IMR-90 (cell line): ENCODE measurements around the gene LRFN2. TPM values are rescaled to one million over a fixed set of nuclear protein-coding genes. Genes with fewer than 3 reads are reported as not detected.

ENCODE experiments used
- ATAC-seq: fragments of 200-7000 bp; cut with Tn5 transposase; 2 replicates; pipeline ENCODE4 v1.9.1; 2020; ENCODE audit warnings: low read depth, mild to moderate bottlenecking, moderate library complexity
- BruUV-seq: library from RNA; stranded (reverse); fragments of 400-500 nt; replicated peaks from 2 replicates; lab custom pipeline; 2021; lab: Mats Ljungman, UMichigan
- CTCF ChIA-PET: fragments of 300-600 bp; formaldehyde crosslinking; extraction: SDS; loops from one replicate; lab custom pipeline; 2021; ENCODE audit warnings: antibody characterized with exemption; lab: Yijun Ruan, JAX
- POLR2A ChIA-PET: fragments of 300-600 bp; sonication (Branson Sonifier 250); formaldehyde crosslinking; loops from one replicate; lab custom pipeline; 2022; ENCODE audit warnings: antibody characterized with exemption; ENCODE audit not compliant: unreplicated experiment; lab: Charles Lee
- DNase-seq: peaks from one replicate; pipeline ENCODE4 v3.0.0; 2013
- H2AFZ ChIP-seq: replicated peaks from 2 replicates; pipeline ENCODE3; 2013; ENCODE audit warnings: low read length, mild to moderate bottlenecking; ENCODE audit not compliant: poor library complexity
- H2AK5ac ChIP-seq: 2 replicates; pipeline ENCODE4 v1.6.1; 2013; ENCODE audit warnings: low read depth, low read length, inconsistent platforms
- H2AK9ac ChIP-seq: replicated peaks from 2 replicates; pipeline ENCODE3; 2013; ENCODE audit warnings: mild to moderate bottlenecking, low read depth, low read length, moderate library complexity; ENCODE audit not compliant: poor library complexity
- H2BK120ac ChIP-seq: 2 replicates; pipeline ENCODE4 v1.6.1; 2013; ENCODE audit warnings: low read depth, low read length, inconsistent platforms
- H2BK15ac ChIP-seq: 3 replicates; pipeline ENCODE4 v1.6.1; 2013; ENCODE audit warnings: low read depth, low read length, inconsistent platforms
- H2BK20ac ChIP-seq: 2 replicates; pipeline ENCODE4 v1.6.1; 2013; ENCODE audit warnings: low read depth, mild to moderate bottlenecking, inconsistent platforms, low read length, moderate library complexity
- H2BK5ac ChIP-seq: 2 replicates; pipeline ENCODE4 v1.6.1; 2013; ENCODE audit warnings: mild to moderate bottlenecking, low read depth, low read length, inconsistent platforms; ENCODE audit not compliant: poor library complexity, severe bottlenecking
- H3K14ac ChIP-seq: replicated peaks from 2 replicates; pipeline ENCODE4 v1.6.1; 2013; ENCODE audit warnings: low read depth, low read length, inconsistent platforms
- H3K18ac ChIP-seq: 2 replicates; pipeline ENCODE4 v1.6.1; 2013; ENCODE audit warnings: low read depth, low read length, control low read depth
- H3K23ac ChIP-seq: 2 replicates; pipeline ENCODE4 v1.6.1; 2013; ENCODE audit warnings: low read depth, low read length, inconsistent platforms
- H3K27ac ChIP-seq: 2 replicates; pipeline ENCODE4 v1.5.1; 2013; ENCODE audit warnings: mild to moderate bottlenecking, control low read depth, low read length; ENCODE audit not compliant: insufficient read depth
- H3K27me3 ChIP-seq: 2 replicates; pipeline ENCODE4 v1.6.1; 2013; ENCODE audit warnings: low read length; ENCODE audit not compliant: control insufficient read depth, insufficient read depth
- H3K36me3 ChIP-seq: 2 replicates; pipeline ENCODE4 v1.6.1; 2013; ENCODE audit warnings: low read length, mixed read lengths; ENCODE audit not compliant: control insufficient read depth, insufficient read depth
- H3K4ac ChIP-seq: 2 replicates; pipeline ENCODE4 v1.6.1; 2013; ENCODE audit warnings: low read depth, low read length, inconsistent platforms
- H3K4me1 ChIP-seq: 2 replicates; pipeline ENCODE4 v1.6.1; 2013; ENCODE audit warnings: low read length, mixed read lengths; ENCODE audit not compliant: control insufficient read depth, insufficient read depth
- H3K4me2 ChIP-seq: 2 replicates; pipeline ENCODE4 v1.6.1; 2013; ENCODE audit warnings: low read depth, mild to moderate bottlenecking, control low read depth, low read length, moderate library complexity
- H3K4me3 ChIP-seq: 2 replicates; pipeline ENCODE4 v1.5.1; 2013; ENCODE audit warnings: low read depth, mild to moderate bottlenecking, control low read depth, low read length, moderate library complexity; ENCODE audit not compliant: insufficient read depth
- H3K56ac ChIP-seq: 2 replicates; pipeline ENCODE4 v1.6.1; 2013; ENCODE audit warnings: low read length, inconsistent platforms; ENCODE audit not compliant: insufficient read depth; ENCODE audit errors: extremely low read depth
- H3K79me1 ChIP-seq, 2 experiments: 2 replicates each; pipeline ENCODE4 v1.6.1; 2013; ENCODE audit warnings: low read length in 2 of 2, inconsistent platforms in 1 of 2, low read depth in 1 of 2
- H3K9ac ChIP-seq: 2 replicates; pipeline ENCODE4 v1.6.1; 2013; ENCODE audit warnings: low read depth, low read length, control low read depth
- H3K9me1 ChIP-seq: 2 replicates; pipeline ENCODE4 v1.6.1; 2013; ENCODE audit warnings: low read length, inconsistent platforms; ENCODE audit not compliant: insufficient read depth
- H3K9me3 ChIP-seq: 2 replicates; pipeline ENCODE4 v1.6.1; 2013; ENCODE audit warnings: low read length; ENCODE audit not compliant: control insufficient read depth, insufficient read depth
- H4K20me1 ChIP-seq: 2 replicates; pipeline ENCODE4 v1.6.1; 2013; ENCODE audit warnings: low read length, inconsistent platforms; ENCODE audit not compliant: insufficient read depth
- H4K5ac ChIP-seq: 2 replicates; pipeline ENCODE4 v1.6.1; 2013; ENCODE audit warnings: mild to moderate bottlenecking, low read depth, low read length, control low read depth
- H4K8ac ChIP-seq, 2 experiments: 2 replicates each; pipeline ENCODE4 v1.6.1; 2013; ENCODE audit warnings: low read depth in 2 of 2, low read length in 2 of 2, control low read depth in 1 of 2, inconsistent platforms in 1 of 2
- H4K91ac ChIP-seq: 2 replicates; pipeline ENCODE4 v1.6.1; 2013; ENCODE audit warnings: low read depth, low read length, inconsistent platforms; ENCODE audit not compliant: insufficient read depth
- CEBPB ChIP-seq: IDR thresholded peaks from 2 replicates; pipeline ENCODE4 v1.6.1; 2012; ENCODE audit warnings: low read depth, low read length, improper control_type of control experiment
- MAFK ChIP-seq: IDR thresholded peaks from 2 replicates; pipeline ENCODE4 v1.6.1; 2012; ENCODE audit warnings: low read depth, low read length, improper control_type of control experiment
- RAD21 ChIP-seq: IDR thresholded peaks from 2 replicates; pipeline ENCODE4 v1.6.1; 2012; ENCODE audit warnings: low read length, improper control_type of control experiment
- RCOR1 ChIP-seq: IDR thresholded peaks from 2 replicates; pipeline ENCODE4 v1.6.1; 2012; ENCODE audit warnings: mild to moderate bottlenecking, low read length, improper control_type of control experiment; ENCODE audit not compliant: insufficient replicate concordance
- SMC3 ChIP-seq: fragments of 150-350 bp; IDR thresholded peaks from 2 replicates; pipeline ENCODE4 v1.6.1; 2016; ENCODE audit warnings: low read depth, mild to moderate bottlenecking, antibody characterized with exemption, low read length, moderate library complexity
- WGBS, 2 experiments: methylation state at CpG; one replicate each; pipeline versions ENCODE4 v1.1.5 to v1.1.7; 2013; ENCODE audit warnings: missing lambda C conversion rate in 2 of 2; ENCODE audit not compliant: insufficient read length in 1 of 2; ENCODE audit errors: extremely low coverage in 2 of 2; 5-methylcytosine and 5-hydroxymethylcytosine counted together
- dilution Hi-C: fragments of 300-500 bp; cut with HindIII; formaldehyde crosslinking; loops from one replicate; pipeline ENCODE4 v1.14.3; 2018; ENCODE audit warnings: low sequenced_read_pairs; ENCODE audit not compliant: unreplicated experiment
- in situ Hi-C: fragments of 300-500 bp; cut with MboI; formaldehyde crosslinking; loops from 3 replicates; pipeline ENCODE4 v1.14.3; 2019; ENCODE audit warnings: low sequenced_read_pairs, inconsistent platforms, mixed read lengths
- intact Hi-C: fragments of 100-400 bp; cut with micrococcal nuclease; formaldehyde crosslinking; loops from 2 replicates; pipeline ENCODE4 v1.10.0; 2022
- polyA plus RNA-seq, 3 experiments: library from polyadenylated mRNA; depleted of rRNA; stranded (reverse); fragments of >200 nt; gene quantifications; 2 replicates each; pipeline ENCODE4 v1.2.3, GENCODE V29; 2012; ENCODE audit warnings: low replicate concordance in 1 of 3
- total RNA-seq: library from RNA; depleted of rRNA; stranded (reverse); fragments of >200 nt; gene quantifications from 2 replicates; pipeline ENCODE4 v1.2.3, GENCODE V29; 2012
- TF ChIP-seq, protein P1 (sequence below): fragments of 150-350 bp; IDR thresholded peaks from 2 replicates; pipeline ENCODE4 v1.6.1; 2017; ENCODE audit warnings: mild to moderate bottlenecking, antibody characterized with exemption, low read length, low read depth

The LRFN2 gene
- total and polyA plus RNA-seq, 2 of the 4 experiments (the other 2 are of a cell fraction), result not detected

DNA sequence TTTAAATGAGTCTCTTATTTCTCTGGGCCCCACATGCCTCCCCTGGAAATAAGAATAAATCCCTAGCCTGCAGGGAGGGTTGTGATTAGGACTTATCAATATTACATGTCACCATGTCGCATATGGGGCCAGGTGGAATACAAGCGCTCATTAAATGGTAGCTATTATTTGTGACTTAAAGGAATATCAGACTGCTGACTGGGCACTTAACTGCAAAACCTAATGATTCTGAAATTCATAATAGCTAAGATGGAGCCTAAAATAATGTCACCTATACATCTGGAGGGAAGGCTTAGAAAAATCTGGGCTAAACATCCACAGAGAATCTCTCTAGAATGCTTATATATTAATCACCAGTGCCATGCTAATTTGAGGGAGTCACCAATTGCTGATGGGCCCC, 106.5 kb downstream of the LRFN2 start:
- dilution Hi-C loops (no loop called here), intact Hi-C loops (no loop called here), in situ Hi-C loops (no loop called here)
- Histone ChIP-seq H2AK9ac (no peak overlapping the region), H3K4me3 (no peak overlapping the region), H3K56ac (no peak overlapping the region), H3K14ac (no peak overlapping the region), H3K36me3 (no peaks in the 10 kb centered on the region), H2BK20ac (no peak overlapping the region), H4K91ac (no peak overlapping the region), H3K4ac (no peak overlapping the region), H3K9me1 (no peaks in the 10 kb centered on the region), H2BK120ac (no peak overlapping the region), H2BK15ac (no peak overlapping the region), H2AK5ac (no peak overlapping the region), H3K18ac (no peak overlapping the region), H2AFZ (no peak overlapping the region), H3K4me1 (no peaks in the 10 kb centered on the region), H3K9me3 (no peaks in the 10 kb centered on the region), H3K9ac (no peak overlapping the region), H4K5ac (no peak overlapping the region), H3K23ac (no peak overlapping the region), H3K79me1 (no peaks in the 10 kb centered on the region), H3K27ac (no peak overlapping the region), H4K8ac (no peak overlapping the region), H3K4me2 (no peak overlapping the region), H3K27me3 (no peaks in the 10 kb centered on the region; the same call in 1 of the 2 replicates), H4K20me1 (no peaks in the 10 kb centered on the region), H2BK5ac (no peak overlapping the region)
- DNase-seq (no peak), ATAC-seq (no peak)
- WGBS, 2 experiments, result no CpG with 5 or more reads among the region's 2 CpGs
- no peak for TF ChIP-seq RAD21
- TF ChIP-seq, protein P1, sequence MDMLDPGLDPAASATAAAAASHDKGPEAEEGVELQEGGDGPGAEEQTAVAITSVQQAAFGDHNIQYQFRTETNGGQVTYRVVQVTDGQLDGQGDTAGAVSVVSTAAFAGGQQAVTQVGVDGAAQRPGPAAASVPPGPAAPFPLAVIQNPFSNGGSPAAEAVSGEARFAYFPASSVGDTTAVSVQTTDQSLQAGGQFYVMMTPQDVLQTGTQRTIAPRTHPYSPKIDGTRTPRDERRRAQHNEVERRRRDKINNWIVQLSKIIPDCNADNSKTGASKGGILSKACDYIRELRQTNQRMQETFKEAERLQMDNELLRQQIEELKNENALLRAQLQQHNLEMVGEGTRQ, result no peak
- no peak for TF ChIP-seq CEBPB
- no peak for TF ChIP-seq RCOR1
- no peak for TF ChIP-seq SMC3
- TF ChIP-seq MAFK, result peak; percentile 58
- CTCF ChIA-PET, result interaction anchor here (0.6 kb wide), 1 partner anchor 632 kb away, joined by 5 read pairs; no protein-coding TSS in a partner anchor
- BruUV-seq, result no TSS peak
- POLR2A ChIA-PET, result no interaction called here
